G401.6 (cell line): ENCODE data around the gene ZNF785.
A peak's percentile ranks its signal among the peaks of the same experiment; 100 is the strongest.
"Not testable (repeated sequence)": the region's sequence is repeated elsewhere in the genome, so short reads cannot be mapped to it uniquely, and the experiment has no call there.

Experiments used
- FAIRE-seq: peaks from 2 replicates; lab custom pipeline; 2012; peaks lifted over from hg19 to GRCh38; lab: Jason Lieb, UNC

Gene ZNF785

GRCh38 chr16:30565526-30565925 is 20.0 kb downstream of the ZNF785 start:
- no peak for FAIRE-seq

- no peak for FAIRE-seq
These were observed 23.5 kb downstream of the ZNF785 start for GRCh38 chr16:30562021-30562420.

- FAIRE-seq: no peak
These were observed 24.2 kb downstream of the ZNF785 start for GRCh38 chr16:30561089-30561816.

- FAIRE-seq: no peak
These were observed 25.8 kb downstream of the ZNF785 start for GRCh38 chr16:30559690-30560089.

GRCh38 chr16:30558789-30559377 is 26.6 kb downstream of the ZNF785 start:
- no peak for FAIRE-seq

- peak; percentile 99 for FAIRE-seq
These were observed 27.3 kb downstream of the ZNF785 start, which contains the start of gene ZNF764 for GRCh38 chr16:30557957-30558788. ZNF764 (minus strand) TSS chr16:30558374; CDS start chr16:30558182, 192 bp downstream.

- FAIRE-seq: no peak
These were observed 27.9 kb downstream of the ZNF785 start for GRCh38 chr16:30557707-30557956.

- no peak for FAIRE-seq
These were observed 29.4 kb downstream of the ZNF785 start for GRCh38 chr16:30556125-30556473.

GRCh38 chr16:30555315-30556124 is 30.0 kb downstream of the ZNF785 start:
- FAIRE-seq: no peak

- no peak for FAIRE-seq
These were observed 30.8 kb downstream of the ZNF785 start for GRCh38 chr16:30554557-30555314.

- no peak for FAIRE-seq
These were observed 32.1 kb downstream of the ZNF785 start for GRCh38 chr16:30553393-30553899.

- no peak for FAIRE-seq
These were observed 32.5 kb downstream of the ZNF785 start for GRCh38 chr16:30552956-30553355.

- FAIRE-seq: no peak
These were observed 33.7 kb downstream of the ZNF785 start for GRCh38 chr16:30551781-30552180.

- no peak for FAIRE-seq
These were observed 36.9 kb downstream of the ZNF785 start for GRCh38 chr16:30548416-30549253.

- FAIRE-seq: no peak
These were observed 39.4 kb downstream of the ZNF785 start for GRCh38 chr16:30546115-30546514.

GRCh38 chr16:30543067-30543466 is 42.4 kb downstream of the ZNF785 start:
- FAIRE-seq: no peak

- FAIRE-seq: no peak
These were observed 43.8 kb downstream of the ZNF785 start for GRCh38 chr16:30541502-30542329.

GRCh38 chr16:30540916-30541464 is 44.5 kb downstream of the ZNF785 start:
- not testable (repeated sequence) for FAIRE-seq

- not testable (repeated sequence) for FAIRE-seq
These were observed 45.4 kb downstream of the ZNF785 start for GRCh38 chr16:30539986-30540526.
